Activated CD8-positive, alpha-beta memory T cell treated with anti-CD3 and anti-CD28 coated beads, Interleukin-2, amount 50 U/mL, for 24 hours (primary cell): ENCODE data around the gene PLEKHM3.
"Not testable (repeated sequence)": the region's sequence is repeated elsewhere in the genome, so short reads cannot be mapped to it uniquely, and the experiment has no call there.

Source experiments
- DNase-seq: peaks from one replicate; pipeline ENCODE4 v3.0.0-alpha.2; 2020; ENCODE audit errors: extremely low read depth

Gene PLEKHM3

GRCh38 chr2:207950761-207951114 is 74.6 kb downstream of the PLEKHM3 start:
- no peak for DNase-seq

- no peak for DNase-seq
Measured at GRCh38 chr2:207950063-207950760, 75.1 kb downstream of the PLEKHM3 start.

- DNase-seq, result not testable (repeated sequence)
Measured at GRCh38 chr2:207949245-207949644, 76.1 kb downstream of the PLEKHM3 start.

- no peak for DNase-seq
Measured at GRCh38 chr2:207944979-207945600, 80.2 kb downstream of the PLEKHM3 start.

- no peak for DNase-seq
Measured at GRCh38 chr2:207944334-207944733, 81.0 kb downstream of the PLEKHM3 start.

- no peak for DNase-seq
Measured at GRCh38 chr2:207939342-207940108, 85.8 kb downstream of the PLEKHM3 start.

- DNase-seq, result no peak
Measured at GRCh38 chr2:207938886-207939285, 86.4 kb downstream of the PLEKHM3 start.

- DNase-seq, result no peak
Measured at GRCh38 chr2:207938415-207938814, 86.9 kb downstream of the PLEKHM3 start.

GRCh38 chr2:207937823-207938222 is 87.5 kb downstream of the PLEKHM3 start:
- DNase-seq, result no peak

GRCh38 chr2:207937253-207937652 is 88.1 kb downstream of the PLEKHM3 start:
- DNase-seq, result no peak

GRCh38 chr2:207936380-207936779 is 88.9 kb downstream of the PLEKHM3 start:
- DNase-seq, result no peak

- no peak for DNase-seq
Measured at GRCh38 chr2:207935991-207936370, 89.3 kb downstream of the PLEKHM3 start.

- DNase-seq, result no peak
Measured at GRCh38 chr2:207935121-207935990, 90.0 kb downstream of the PLEKHM3 start.

- DNase-seq, result no peak
Measured at GRCh38 chr2:207934720-207935119, 90.6 kb downstream of the PLEKHM3 start.

GRCh38 chr2:207933396-207934065 is 91.8 kb downstream of the PLEKHM3 start:
- DNase-seq, result no peak

- DNase-seq, result no peak
Measured at GRCh38 chr2:207932106-207932505, 93.2 kb downstream of the PLEKHM3 start.

GRCh38 chr2:207930747-207931146 is 94.6 kb downstream of the PLEKHM3 start:
- DNase-seq, result no peak

- no peak for DNase-seq
Measured at GRCh38 chr2:207929923-207930322, 95.4 kb downstream of the PLEKHM3 start.

GRCh38 chr2:207928079-207928478 is 97.2 kb downstream of the PLEKHM3 start:
- DNase-seq, result no peak

GRCh38 chr2:207926989-207927300 is 98.4 kb downstream of the PLEKHM3 start:
- DNase-seq, result no peak

GRCh38 chr2:207926133-207926988 is 99.0 kb downstream of the PLEKHM3 start:
- DNase-seq, result no peak
